Measurements from ENCODE around the gene GPBP1.
"Not testable (repeated sequence)": the region's sequence is repeated elsewhere in the genome, so short reads cannot be mapped to it uniquely, and the experiment has no call there.

GPBP1 gene

DNA sequence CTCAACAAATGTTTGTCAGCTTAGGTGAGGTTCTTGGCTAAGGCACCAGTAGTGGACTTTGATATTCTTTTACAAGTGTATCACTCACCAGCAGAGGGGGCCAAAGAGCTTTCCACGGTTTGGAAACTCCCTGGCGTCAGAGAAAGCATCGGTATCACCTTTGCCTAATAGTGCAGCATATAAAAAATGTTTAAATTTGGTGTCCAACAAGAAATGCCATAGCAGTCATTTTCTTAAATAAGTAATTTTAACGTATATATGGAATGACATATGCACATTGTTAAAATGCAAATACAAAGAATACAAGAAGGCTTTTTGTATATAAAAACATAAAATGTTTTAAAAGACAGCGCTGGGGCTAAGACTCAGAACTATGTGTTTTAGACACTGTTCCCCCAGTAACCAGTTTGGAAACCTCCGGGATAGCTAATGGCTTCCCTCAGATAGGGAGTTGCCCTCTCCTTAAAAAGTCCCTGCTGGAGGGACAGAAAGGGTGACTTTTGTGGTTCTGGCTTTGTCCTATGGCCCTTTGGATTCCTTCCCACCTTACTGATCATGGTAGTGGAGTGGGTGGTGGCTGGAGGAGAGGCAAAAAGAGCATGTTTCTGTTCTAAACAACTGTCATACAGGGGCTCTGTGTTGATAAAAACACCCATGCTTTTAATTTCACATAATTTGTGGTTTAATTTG is 124.6 kb downstream of the GPBP1 start:
- DNase-seq, result peak; percentile 78

- peak; percentile 83 for DNase-seq
Measured at GRCh38 chr5:57298985-57299491, 125.2 kb downstream of the GPBP1 start.

DNA sequence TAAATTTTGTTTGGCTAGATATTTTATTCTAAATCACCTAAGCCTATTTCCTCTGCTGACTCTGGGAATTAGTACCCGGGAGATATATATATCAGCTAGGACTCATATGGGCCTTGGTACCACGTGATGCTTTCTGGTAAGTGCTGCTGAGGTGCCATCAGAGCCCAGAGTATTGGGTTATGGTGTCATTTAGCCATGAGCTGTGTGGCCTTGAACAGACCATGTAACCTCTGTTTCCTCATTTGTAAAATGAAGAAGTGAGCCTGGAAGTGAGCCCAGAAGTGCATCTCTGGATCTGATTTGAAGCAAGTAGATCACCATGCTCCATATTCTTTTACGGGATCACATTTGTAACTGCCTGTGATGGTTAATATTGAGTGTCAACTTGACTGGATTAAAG is 126.1 kb downstream of the GPBP1 start:
- no peak for DNase-seq

DNA sequence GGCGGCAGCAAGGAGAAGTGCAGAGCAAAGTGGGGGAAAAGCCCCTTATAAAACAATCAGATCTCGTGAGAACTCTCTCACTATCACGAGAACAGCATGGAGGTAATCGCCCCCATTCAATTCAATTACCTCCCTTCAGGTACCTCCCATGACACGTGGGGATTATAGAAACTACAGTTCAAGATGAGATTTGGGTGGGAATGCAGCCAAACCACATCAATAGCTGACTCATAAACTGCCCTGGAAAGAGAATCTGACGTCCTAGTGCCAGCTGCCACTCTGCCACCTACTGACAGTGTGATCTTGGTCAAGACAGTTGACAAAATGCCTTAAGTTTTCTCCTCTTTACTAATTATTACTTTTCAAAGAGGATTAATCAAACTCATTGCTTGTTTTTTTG is 128.3 kb downstream of the GPBP1 start:
- peak; percentile 61 for DNase-seq

GRCh38 chr5:57302643-57303042 is 128.8 kb downstream of the GPBP1 start:
- peak; percentile 59 for DNase-seq

DNA sequence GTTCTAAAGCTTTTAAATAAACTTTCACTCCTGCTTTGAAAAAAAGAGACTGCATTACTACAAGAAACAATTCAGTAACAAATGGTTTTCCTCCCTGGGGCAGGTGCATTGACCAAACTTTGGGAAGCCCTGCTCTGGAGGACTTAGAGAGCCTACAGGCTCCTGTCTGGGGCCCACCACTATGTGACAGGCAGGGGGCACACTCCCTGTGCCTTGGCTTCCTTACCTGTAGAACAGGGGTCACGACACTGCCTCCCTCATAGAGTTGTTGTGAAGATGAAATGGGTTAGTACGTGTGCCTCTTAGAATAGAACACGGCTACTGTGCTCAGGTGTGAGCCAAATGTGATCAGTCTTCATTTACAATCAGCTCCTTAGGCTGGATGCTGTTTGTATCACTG is 130.1 kb downstream of the GPBP1 start:
- no peak for DNase-seq

GRCh38 chr5:57304931-57305330 is 131.1 kb downstream of the GPBP1 start:
- DNase-seq, result no peak

- DNase-seq, result no peak
Measured at GRCh38 chr5:57306359-57306758, 132.5 kb downstream of the GPBP1 start.

DNA sequence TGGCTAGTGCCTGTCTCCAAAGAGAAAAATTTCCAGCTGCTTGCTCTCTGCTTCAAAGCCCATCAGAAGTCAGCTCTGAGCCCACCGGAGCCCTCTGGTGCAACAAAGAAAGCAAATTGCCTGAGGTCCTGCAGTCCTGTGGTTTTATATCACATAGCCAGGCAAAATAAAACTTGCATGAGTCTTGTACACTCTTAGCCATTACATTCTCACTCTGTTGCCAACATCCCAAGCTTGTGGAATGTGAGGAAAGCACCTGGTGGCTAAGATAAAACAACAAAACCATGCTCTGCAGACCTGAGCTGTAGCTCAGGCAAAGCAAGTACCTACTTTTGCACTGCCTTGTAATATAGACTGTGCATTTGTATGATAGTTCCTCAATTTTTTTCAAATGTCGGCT is 133.7 kb downstream of the GPBP1 start:
- DNase-seq, result no peak

DNA sequence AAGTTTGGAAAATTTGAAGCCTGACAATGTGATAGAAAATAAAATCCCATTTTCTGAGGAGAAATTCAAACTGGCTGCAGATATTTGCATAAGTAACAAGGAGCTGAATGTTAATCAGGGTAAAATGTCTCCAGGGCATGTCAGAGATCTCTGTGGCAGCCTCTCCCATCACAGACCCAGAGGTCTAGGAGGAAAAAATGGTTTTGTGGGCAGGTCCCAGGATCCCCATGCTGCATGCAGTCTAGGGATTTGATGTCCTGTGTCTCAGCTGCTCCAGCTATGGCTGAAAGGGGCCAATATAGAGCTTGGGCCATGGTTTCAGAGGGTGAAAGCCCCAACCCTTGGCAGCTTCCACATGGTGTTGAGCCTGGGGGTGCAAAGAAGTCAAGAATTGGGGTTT is 135.2 kb downstream of the GPBP1 start:
- DNase-seq, result not testable (repeated sequence)

DNA sequence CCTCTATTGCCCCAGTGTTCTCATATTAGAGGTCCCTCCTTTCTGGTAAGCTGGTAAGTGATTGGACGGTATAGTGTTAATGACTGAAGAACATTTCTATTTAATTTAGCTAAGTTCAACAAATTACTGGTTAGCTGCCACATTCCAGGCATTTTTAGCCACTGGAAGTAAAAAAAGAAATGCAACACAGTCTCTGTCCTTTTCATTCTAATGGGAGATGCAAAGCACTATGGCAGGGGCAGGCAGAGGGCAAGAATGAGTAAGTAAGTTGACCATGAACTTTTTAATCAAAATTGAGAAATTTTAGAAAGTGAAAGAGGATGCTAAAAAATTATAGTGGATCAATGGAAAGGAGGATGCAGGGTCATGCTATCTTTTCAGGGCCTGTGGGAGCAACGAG is 137.4 kb downstream of the GPBP1 start:
- no peak for DNase-seq

DNA sequence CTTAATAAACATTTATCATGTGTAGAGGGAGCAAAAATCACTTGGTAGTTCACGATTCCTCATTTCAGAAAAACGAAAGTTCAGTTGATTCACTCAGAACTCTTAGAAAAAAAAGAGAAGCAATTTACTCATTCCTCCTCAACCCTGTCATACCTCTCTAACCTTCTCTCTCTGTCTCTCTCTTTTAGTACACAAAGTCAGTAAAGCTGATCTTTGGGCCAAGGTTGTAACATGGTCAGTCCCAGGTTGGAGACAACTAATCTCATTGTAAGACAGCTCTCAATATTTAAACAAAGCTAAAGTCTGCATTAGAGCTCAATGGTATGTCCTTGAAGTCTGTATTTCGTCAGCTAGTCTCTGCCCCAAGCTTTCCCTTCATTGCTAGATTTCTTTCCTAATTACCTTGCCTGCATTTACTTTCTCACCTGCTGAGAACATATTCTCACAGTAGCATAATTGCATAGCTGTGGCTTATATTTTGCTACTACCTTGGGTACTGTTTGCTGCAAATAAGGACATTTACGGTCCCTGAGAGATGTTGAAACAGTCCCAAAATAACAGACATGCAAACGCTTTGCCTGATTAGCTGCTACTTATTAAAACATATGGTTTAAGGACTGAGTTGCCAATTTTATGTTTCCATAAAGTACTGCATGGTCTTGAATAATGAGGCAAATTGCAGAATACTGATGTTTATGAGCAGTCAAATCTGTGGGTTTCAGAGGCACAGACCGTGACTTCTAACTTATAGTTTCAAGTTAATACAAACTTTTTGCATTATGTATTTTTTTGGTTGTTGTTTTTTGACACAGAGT is 138.3 kb downstream of the GPBP1 start:
- no peak for DNase-seq

- no peak for DNase-seq
Measured at GRCh38 chr5:57313716-57314115, 139.9 kb downstream of the GPBP1 start.
